H1 (cell line): ENCODE data around the gene LARP4B. TPM values are rescaled to one million over a fixed set of nuclear protein-coding genes. Genes with fewer than 3 reads are reported as not detected.

ENCODE experiments used
- CTCF ChIA-PET: fragments of 300-600 bp; sonication (Branson Sonifier 250); formaldehyde crosslinking; loops from one replicate; lab custom pipeline; 2021; ENCODE audit not compliant: partially characterized antibody; lab: Charles Lee
- POLR2A ChIA-PET: fragments of 300-600 bp; sonication (Branson Sonifier 250); formaldehyde crosslinking; loops from one replicate; lab custom pipeline; 2021; ENCODE audit warnings: inconsistent platforms; ENCODE audit not compliant: partially characterized antibody; lab: Charles Lee
- DNase-seq, 2 experiments: peaks; one replicate each; pipeline versions ENCODE4 v3.0.0 to v3.0.0-alpha.2; 2010 to 2022; ENCODE audit warnings: low spot score in 2 of 2, low read depth in 1 of 2, mixed read lengths in 1 of 2
- FAIRE-seq: peaks from 2 replicates; lab custom pipeline; 2011; peaks lifted over from hg19 to GRCh38; lab: Jason Lieb, UNC
- H2AFZ ChIP-seq: 2 replicates; pipeline ENCODE4 v1.8.1; 2012; ENCODE audit warnings: low read length, inconsistent platforms
- H2AK5ac ChIP-seq: 2 replicates; pipeline ENCODE4 v1.6.1; 2013; ENCODE audit warnings: low read depth, low read length
- H2BK120ac ChIP-seq: replicated peaks from 2 replicates; pipeline ENCODE3; 2013; ENCODE audit warnings: low read depth, low read length, inconsistent platforms
- H2BK12ac ChIP-seq: 2 replicates; pipeline ENCODE4 v1.6.1; 2013; ENCODE audit warnings: low read depth, low read length
- H2BK15ac ChIP-seq: 2 replicates; pipeline ENCODE4 v1.6.1; 2013; ENCODE audit warnings: low read length
- H2BK20ac ChIP-seq: 2 replicates; pipeline ENCODE4 v1.6.1; 2013; ENCODE audit warnings: low read length
- H2BK5ac ChIP-seq: 2 replicates; pipeline ENCODE4 v1.6.1; 2013; ENCODE audit warnings: low read depth, low read length
- H3K14ac ChIP-seq: 2 replicates; pipeline ENCODE4 v1.6.1; 2013; ENCODE audit warnings: inconsistent platforms; ENCODE audit not compliant: insufficient read length
- H3K18ac ChIP-seq: 2 replicates; pipeline ENCODE4 v1.6.1; 2013; ENCODE audit warnings: low read length; ENCODE audit errors: extremely low read depth
- H3K23ac ChIP-seq: 2 replicates; pipeline ENCODE4 v1.6.1; 2013; ENCODE audit warnings: inconsistent platforms; ENCODE audit not compliant: insufficient read length
- H3K23me2 ChIP-seq: 2 replicates; pipeline ENCODE4 v1.6.1; 2013; ENCODE audit warnings: low read depth, low read length
- H3K27ac ChIP-seq: 2 replicates; pipeline ENCODE4 v1.6.1; 2011; ENCODE audit warnings: low read depth, low read length, inconsistent platforms
- H3K27me3 ChIP-seq, 4 experiments: replicated peaks in 1 of 4; 1 replicate in 1 of 4; 2 replicates in 3 of 4; pipeline versions ENCODE4 v1.6.1 to v1.8.1; 2011 to 2013; ENCODE audit warnings: low read length in 3 of 4, mild to moderate bottlenecking in 3 of 4, inconsistent platforms in 2 of 4, mixed read lengths in 2 of 4, moderate library complexity in 1 of 4; ENCODE audit not compliant: control insufficient read depth in 3 of 4, insufficient read depth in 3 of 4; ENCODE audit errors: extremely low read depth in 1 of 4
- H3K36me3 ChIP-seq, 4 experiments: 2 replicates each; pipeline versions ENCODE4 v1.6.1 to v1.8.1; 2011 to 2013; ENCODE audit warnings: mild to moderate bottlenecking in 4 of 4, low read length in 3 of 4, moderate library complexity in 2 of 4, control low read depth in 1 of 4, inconsistent platforms in 1 of 4; ENCODE audit not compliant: insufficient read depth in 4 of 4, control insufficient read depth in 2 of 4
- H3K4ac ChIP-seq: replicated peaks from 2 replicates; pipeline ENCODE3; 2013; ENCODE audit warnings: low read length, low read depth, mixed read lengths, inconsistent platforms; ENCODE audit not compliant: insufficient read length
- H3K4me1 ChIP-seq, 4 experiments: replicated peaks in 1 of 4; 1 replicate in 1 of 4; 2 replicates in 3 of 4; pipeline versions ENCODE4 v1.6.1 to v1.8.1; 2011 to 2013; ENCODE audit warnings: low read length in 3 of 4, inconsistent platforms in 2 of 4, mixed read lengths in 1 of 4; ENCODE audit not compliant: insufficient read depth in 4 of 4, control insufficient read depth in 3 of 4
- H3K4me2 ChIP-seq, 2 experiments: 2 replicates each; pipeline versions ENCODE4 v1.6.1 to v1.8.1; 2011 to 2013; ENCODE audit warnings: low read depth in 2 of 2, low read length in 2 of 2, control low read depth in 1 of 2, inconsistent platforms in 1 of 2, mild to moderate bottlenecking in 1 of 2; ENCODE audit not compliant: insufficient read depth in 1 of 2
- H3K4me3 ChIP-seq, 4 experiments: fragments of 200-600, 300-600 bp in 1 of 4; sonication (generic), shearing (Covaris generic), sonication (Bioruptor Twin) in 1 of 4; 2 replicates each; pipeline versions ENCODE4 v1.5.1 to v1.8.1; 2011 to 2016; ENCODE audit warnings: low read length in 4 of 4, low read depth in 3 of 4, control low read depth in 2 of 4, inconsistent platforms in 2 of 4, mild to moderate bottlenecking in 2 of 4, mixed read lengths in 1 of 4, moderate library complexity in 1 of 4; ENCODE audit not compliant: insufficient read depth in 2 of 4; ENCODE audit errors: extremely low read depth in 1 of 4
- H3K56ac ChIP-seq: replicated peaks from 2 replicates; pipeline ENCODE3; 2013; ENCODE audit warnings: low read depth, mild to moderate bottlenecking, mixed read lengths, low read length, inconsistent platforms; ENCODE audit not compliant: insufficient read length
- H3K79me1 ChIP-seq: 2 replicates; pipeline ENCODE4 v1.6.1; 2013; ENCODE audit warnings: low read depth, low read length, control low read depth
- H3K79me2 ChIP-seq, 2 experiments: 2 replicates each; pipeline versions ENCODE4 v1.6.1 to v1.8.1; 2012 to 2013; ENCODE audit warnings: low read length in 2 of 2, mild to moderate bottlenecking in 2 of 2, inconsistent platforms in 1 of 2; ENCODE audit not compliant: insufficient read depth in 2 of 2, control insufficient read depth in 1 of 2
- H3K9ac ChIP-seq, 4 experiments: replicated peaks in 1 of 4; 1 replicate in 1 of 4; 2 replicates in 3 of 4; pipeline versions ENCODE4 v1.6.1 to v1.8.1; 2011 to 2013; ENCODE audit warnings: low read depth in 3 of 4, low read length in 3 of 4, control low read depth in 2 of 4, mild to moderate bottlenecking in 2 of 4, moderate library complexity in 2 of 4, inconsistent platforms in 1 of 4; ENCODE audit errors: extremely low read depth in 1 of 4
- H3K9me3 ChIP-seq, 2 experiments: 2 replicates each; pipeline versions ENCODE4 v1.6.1 to v1.8.1; 2012 to 2013; ENCODE audit warnings: mild to moderate bottlenecking in 2 of 2, moderate library complexity in 2 of 2, control low read depth in 1 of 2, inconsistent platforms in 1 of 2, low read depth in 1 of 2, low read length in 1 of 2, mixed read lengths in 1 of 2; ENCODE audit not compliant: insufficient read depth in 2 of 2
- H4K20me1 ChIP-seq, 2 experiments: replicated peaks in 1 of 2; 2 replicates each; pipeline versions ENCODE3 to v1.8.1; 2011 to 2013; ENCODE audit warnings: inconsistent platforms in 2 of 2, low read length in 2 of 2, mild to moderate bottlenecking in 1 of 2; ENCODE audit not compliant: insufficient read depth in 2 of 2, control insufficient read depth in 1 of 2
- H4K5ac ChIP-seq: 2 replicates; pipeline ENCODE4 v1.6.1; 2013; ENCODE audit warnings: low read length, low read depth, mixed read lengths, inconsistent platforms; ENCODE audit not compliant: insufficient read length
- H4K8ac ChIP-seq: 2 replicates; pipeline ENCODE4 v1.8.0; 2013; ENCODE audit warnings: mild to moderate bottlenecking, moderate library complexity, low read length, inconsistent platforms; ENCODE audit not compliant: insufficient read depth; ENCODE audit errors: extremely low read depth
- H4K91ac ChIP-seq: replicated peaks from 2 replicates; pipeline ENCODE3; 2013; ENCODE audit warnings: low read length, mixed read lengths, inconsistent platforms; ENCODE audit not compliant: insufficient read length
- ATF3 ChIP-seq: IDR thresholded peaks from 2 replicates; pipeline ENCODE4 v1.6.1; 2011; ENCODE audit warnings: low read depth, mild to moderate bottlenecking, low read length; ENCODE audit not compliant: insufficient read depth
- BRCA1 ChIP-seq: IDR thresholded peaks from 2 replicates; pipeline ENCODE4 v1.6.1; 2012; ENCODE audit warnings: low read depth, low read length, improper control_type of control experiment
- CTBP2 ChIP-seq: IDR thresholded peaks from 2 replicates; pipeline ENCODE4 v1.7.0; 2011; ENCODE audit warnings: borderline replicate concordance, mild to moderate bottlenecking, moderate library complexity, mixed read lengths, low read length; ENCODE audit not compliant: insufficient read depth, insufficient read length
- GABPA ChIP-seq: IDR thresholded peaks from 2 replicates; pipeline ENCODE4 v1.6.1; 2011; ENCODE audit warnings: mild to moderate bottlenecking, low read length, moderate library complexity, borderline replicate concordance; ENCODE audit not compliant: insufficient read depth
- HDAC2 ChIP-seq, 2 experiments: fragments of 300-600 bp in 1 of 2; sonication (generic) in 1 of 2; IDR thresholded peaks; 2 replicates each; pipeline ENCODE4 v1.6.1; 2011 to 2012; ENCODE audit warnings: low read depth in 2 of 2, low read length in 2 of 2, mild to moderate bottlenecking in 2 of 2, moderate library complexity in 2 of 2, borderline replicate concordance in 1 of 2, inconsistent platforms in 1 of 2
- HDAC6 ChIP-seq: IDR thresholded peaks from one replicate; pipeline ENCODE4 v1.7.1; 2012; ENCODE audit warnings: low read depth, mild to moderate bottlenecking, inconsistent platforms, low read length, moderate library complexity
- MAX ChIP-seq: IDR thresholded peaks from 2 replicates; pipeline ENCODE4 v1.6.1; 2012; ENCODE audit warnings: inconsistent platforms
- RBBP5 ChIP-seq: IDR thresholded peaks from 2 replicates; pipeline ENCODE4 v1.7.1; 2012; ENCODE audit warnings: low read depth, mild to moderate bottlenecking, inconsistent platforms, low read length, moderate library complexity, borderline replicate concordance
- SIRT6 ChIP-seq: IDR thresholded peaks from one replicate; pipeline ENCODE4 v1.7.1; 2012; ENCODE audit warnings: low read length, inconsistent platforms
- SRF ChIP-seq: IDR thresholded peaks from 2 replicates; pipeline ENCODE4 v1.6.1; 2011; ENCODE audit warnings: mild to moderate bottlenecking, low read depth, low read length, moderate library complexity
- TAF7 ChIP-seq: optimal IDR thresholded peaks from 2 replicates; pipeline ENCODE3; 2011; ENCODE audit warnings: low read depth, mild to moderate bottlenecking, inconsistent platforms, low read length, moderate library complexity, borderline replicate concordance
- TEAD4 ChIP-seq: IDR thresholded peaks from 2 replicates; pipeline ENCODE4 v1.6.1; 2012; ENCODE audit warnings: low read depth, low read length, inconsistent platforms, mixed read lengths
- ZNF274 ChIP-seq: IDR thresholded peaks from 2 replicates; pipeline ENCODE4 v1.7.0; 2012; ENCODE audit warnings: low read length, borderline replicate concordance; ENCODE audit errors: extremely low read depth
- WGBS, 2 experiments: shearing (Covaris generic) in 1 of 2; methylation state at CpG; one replicate each; pipeline versions ENCODE4 v1.1.6 to v1.1.7; 2013 to 2015; ENCODE audit warnings: low lambda C conversion rate in 2 of 2, mixed read lengths in 2 of 2, inconsistent platforms in 1 of 2, low coverage in 1 of 2, missing lambda C conversion rate in 1 of 2; ENCODE audit not compliant: insufficient replicate concordance in 2 of 2, insufficient coverage in 1 of 2, insufficient read length in 1 of 2; ENCODE audit errors: extremely low coverage in 1 of 2, missing lambda C conversion rate in 1 of 2; 5-methylcytosine and 5-hydroxymethylcytosine counted together
- polyA plus RNA-seq, 7 experiments: library from polyadenylated mRNA; depleted of rRNA in 3 of 7; stranded (reverse) in 5 of 7; unstranded in 2 of 7; fragments of >200 nt in 5 of 7; fragments of 200-250 nt in 2 of 7; gene quantifications; 1 replicate in 5 of 7; 2 replicates in 1 of 7; 4 replicates in 1 of 7; pipeline versions ENCODE4 v1.2.1 to v1.2.3, GENCODE V29; 2011 to 2013; ENCODE audit warnings: missing spikeins in 2 of 7, mixed read lengths in 2 of 7
- total RNA-seq: library from RNA; stranded (reverse); fragmentation: NEBNext Ultra II Directional; extraction: Animal tissue kit (Norgen Biotek cat#: 25700); gene quantifications from 2 replicates; pipeline ENCODE4 v1.2.1, GENCODE V29; 2021

Gene LARP4B
- total and polyA plus RNA-seq, 2 of the 8 experiments (the other 6 are each of a cell fraction or from before 2014, with no cell fraction given) = 20.1 to 78.6 TPM

- H3K23me2 ChIP-seq = no peaks in the 10 kb centered on the region
- H4K20me1 ChIP-seq = peaks cover 4 to 23% of the 10 kb centered on the region in 2 experiments
- no peak overlapping the region for H2BK20ac ChIP-seq
- H3K23ac ChIP-seq = no peak overlapping the region
- no peak overlapping the region for H4K8ac ChIP-seq
- no peak overlapping the region for H4K5ac ChIP-seq
- H3K56ac ChIP-seq = no peak overlapping the region
- H3K79me2 ChIP-seq = peaks cover 8 to 91% of the 10 kb centered on the region in 2 experiments
- H3K14ac ChIP-seq = no peak overlapping the region
- no peaks in the 10 kb centered on the region; a peak in 1 of 7 replicates for H3K4me1 ChIP-seq
- ChIA-PET CTCF (interaction anchor here (0.9 to 1.8 kb wide), 3 partner anchors 12 to 58 kb away, joined by 3 to 4 read pairs (median 4); no protein-coding TSS in a partner anchor), POLR2A (interaction anchor here (1.0 to 1.5 kb wide), 5 partner anchors 9 to 92 kb away, joined by 3 to 5 read pairs (median 4); partner anchors contain the start of gene LARP4B)
- DNase-seq = no peak
- H2BK5ac ChIP-seq = no peak overlapping the region
- no peaks in the 10 kb centered on the region for H3K9me3 ChIP-seq
- H2BK15ac ChIP-seq = no peak overlapping the region
- TF ChIP-seq CTBP2 (no peak), ATF3 (no peak), BRCA1 (no peak), ZNF274 (no peak), HDAC2 (IDR thresholded peaks at IDR 0.05; ENCODE audit: borderline replicate concordance in 1 of 2, low read depth in 2 of 2, low read length in 2 of 2) (no peak), TEAD4 (no peak), GABPA (no peak), HDAC6 (no peak), MAX (no peak), RBBP5 (no peak), SIRT6 (no peak), TAF7 (no peak), SRF (no peak)
- no peak overlapping the region for H2AK5ac ChIP-seq
- no peak overlapping the region for H3K4me3 ChIP-seq
- H2BK120ac ChIP-seq = no peak overlapping the region
- H3K18ac ChIP-seq = no peak overlapping the region
- no peak overlapping the region for H3K4ac ChIP-seq
- H3K27ac ChIP-seq = no peak overlapping the region
- FAIRE-seq = no peak
- H3K9ac ChIP-seq = no peak overlapping the region
- H3K27me3 ChIP-seq = no peaks in the 10 kb centered on the region
- 81% methylated on average over 2 of the region's 3 CpGs; no CpG with 5 or more reads in 1 of the 2 experiments for WGBS, 2 experiments
- no peak overlapping the region for H4K91ac ChIP-seq
- peaks cover 10% of the 10 kb centered on the region for H3K79me1 ChIP-seq
- H3K36me3 ChIP-seq = peaks cover 0 to 6% (median 1%) of the 10 kb centered on the region in 4 experiments; a peak in 4 of 8 replicates
- H2BK12ac ChIP-seq = no peak overlapping the region
- no peak overlapping the region for H3K4me2 ChIP-seq
- no peak overlapping the region for H2AFZ ChIP-seq
These were observed 26.0 kb downstream of the LARP4B start for GRCh38 chr10:905503-905902.
